ENCODE measurements around the gene ATF6B.

The ATF6B gene

DNA sequence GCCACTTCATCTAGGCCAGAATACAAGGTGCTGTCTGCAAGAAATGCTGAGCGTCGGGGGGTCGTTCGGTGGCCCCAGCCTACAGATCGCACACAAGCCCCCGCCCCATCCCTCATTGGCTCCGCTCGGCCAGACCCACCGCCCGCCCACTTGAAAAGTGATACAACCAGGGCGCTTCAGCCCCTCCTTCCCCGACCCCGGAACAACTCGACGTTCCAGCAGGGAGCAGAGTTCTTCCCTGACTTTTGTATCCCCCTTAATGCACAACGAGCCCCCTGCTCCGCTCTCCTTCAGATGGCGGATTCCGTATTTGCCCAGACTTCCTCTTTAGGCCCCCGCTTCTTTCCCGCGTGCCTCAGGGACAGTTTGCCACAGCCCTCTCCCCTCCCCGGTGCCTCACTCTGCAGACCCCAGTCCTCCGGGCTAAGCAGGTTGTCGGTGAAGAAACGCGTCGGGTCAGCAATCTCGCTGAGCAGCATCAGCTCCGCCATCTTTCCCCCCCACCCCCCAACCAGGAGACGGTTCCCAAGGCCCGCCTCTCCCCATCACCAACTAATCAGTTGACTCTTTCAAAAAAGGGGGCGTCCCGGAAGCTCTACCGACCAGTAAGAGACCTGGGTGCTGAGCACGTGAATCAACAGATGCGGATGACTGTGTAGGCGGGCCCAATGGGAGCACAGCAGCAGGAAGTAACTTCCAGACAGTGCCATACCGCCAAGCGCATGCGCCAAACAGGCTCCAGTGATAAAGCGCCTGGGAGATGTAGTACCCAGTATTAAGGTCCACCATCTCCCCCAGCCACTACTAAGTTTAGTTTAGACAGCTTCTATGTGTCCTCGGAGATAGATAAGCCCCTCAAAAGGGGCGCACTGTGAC is at the start of gene ATF6B:
TSS of gene ATF6B (minus strand) at position 530 of the 876 bp plus-strand sequence. CDS start at position 491, 39 bp downstream.
- TF ChIP-seq CTCF (conservative IDR thresholded peaks at IDR 0.05; ENCODE audit: control insufficient read depth, insufficient read depth, low read depth, low read length), result no peak
- H3K4me3 ChIP-seq (ENCODE audit: control insufficient read depth, low read depth, low read length), result peak within 1 kb of the TSS; percentile 100
- DNase-seq (ENCODE audit: low read depth), result peak; percentile 99

- TF ChIP-seq CTCF (conservative IDR thresholded peaks at IDR 0.05; ENCODE audit: control insufficient read depth, insufficient read depth, low read depth, low read length), result no peak
- peak overlapping the region; percentile 94 for H3K4me3 ChIP-seq (ENCODE audit: control insufficient read depth, low read depth, low read length)
- DNase-seq (ENCODE audit: low read depth), result no peak
Observed at GRCh38 chr6:32177183-32177787, 49.2 kb upstream of the ATF6B start.

DNA sequence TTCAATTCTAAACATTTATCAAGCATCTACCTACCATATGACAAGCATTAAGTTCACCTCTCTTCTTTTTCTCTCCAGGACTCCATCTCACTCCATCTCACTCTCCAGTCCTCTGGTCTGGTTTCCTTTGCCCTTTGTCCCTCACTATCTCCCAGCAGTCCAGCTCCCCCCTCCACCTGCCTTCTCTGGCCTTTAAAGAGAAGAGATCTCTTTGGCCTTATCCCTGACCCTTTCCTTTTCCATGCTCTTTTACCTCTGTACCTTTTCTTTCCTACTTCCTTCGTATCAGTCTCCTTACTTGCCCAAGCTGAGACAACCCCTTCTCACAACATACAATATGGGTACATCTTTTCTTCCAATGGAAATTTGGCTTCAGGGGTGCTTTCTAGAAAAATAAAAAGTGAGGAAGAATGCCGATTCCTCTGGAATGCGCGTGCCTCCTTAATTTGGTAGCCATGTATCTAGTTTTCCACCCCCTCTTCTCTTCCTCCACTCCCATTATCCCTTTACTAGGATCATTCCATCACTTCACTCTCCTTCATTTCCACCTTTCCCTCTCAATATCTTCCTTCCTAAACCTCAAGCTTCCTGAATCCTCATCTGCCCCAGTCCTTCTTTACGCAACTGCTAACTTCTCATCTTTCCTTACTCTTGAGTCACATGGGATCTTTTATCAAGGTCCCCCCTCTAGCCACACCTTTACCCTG is 48.6 kb upstream of the ATF6B start:
- TF ChIP-seq CTCF (conservative IDR thresholded peaks at IDR 0.05; ENCODE audit: control insufficient read depth, insufficient read depth, low read depth, low read length), result no peak
- peak overlapping the region; percentile 94 for H3K4me3 ChIP-seq (ENCODE audit: control insufficient read depth, low read depth, low read length)
- peak; percentile 85 for DNase-seq (ENCODE audit: low read depth)

- peak within 1 kb of the TSS; percentile 94 for H3K4me3 ChIP-seq (ENCODE audit: control insufficient read depth, low read depth, low read length)
- DNase-seq (ENCODE audit: low read depth), result peak; percentile 97
- TF ChIP-seq CTCF (conservative IDR thresholded peaks at IDR 0.05; ENCODE audit: control insufficient read depth, insufficient read depth, low read depth, low read length), result no peak
Observed at GRCh38 chr6:32175711-32176475, 47.8 kb upstream of the ATF6B start, which contains the start of gene AGPAT1. TSS of gene AGPAT1 (minus strand) at chr6:32176084. CDS start at chr6:32171496, 4,588 bp downstream.

GRCh38 chr6:32175322-32175710 is 47.3 kb upstream of the ATF6B start:
- no peak for DNase-seq (ENCODE audit: low read depth)
- H3K4me3 ChIP-seq (ENCODE audit: control insufficient read depth, low read depth, low read length), result peak overlapping the region; percentile 94
- no peak for TF ChIP-seq CTCF (conservative IDR thresholded peaks at IDR 0.05; ENCODE audit: control insufficient read depth, insufficient read depth, low read depth, low read length)

- no peak for DNase-seq (ENCODE audit: low read depth)
- H3K4me3 ChIP-seq (ENCODE audit: control insufficient read depth, low read depth, low read length), result no peak overlapping the region
- no peak for TF ChIP-seq CTCF (conservative IDR thresholded peaks at IDR 0.05; ENCODE audit: control insufficient read depth, insufficient read depth, low read depth, low read length)
Observed at GRCh38 chr6:32174416-32174815, 46.4 kb upstream of the ATF6B start.
